ENCODE data around the gene KRT17. TPM values are rescaled to one million over a fixed set of nuclear protein-coding genes. Genes with fewer than 3 reads are reported as not detected.

The KRT17 gene
- total and polyA plus RNA-seq, 2 donors (not counting 1 experiment from before 2014, with no cell fraction given) = not detected

DNA sequence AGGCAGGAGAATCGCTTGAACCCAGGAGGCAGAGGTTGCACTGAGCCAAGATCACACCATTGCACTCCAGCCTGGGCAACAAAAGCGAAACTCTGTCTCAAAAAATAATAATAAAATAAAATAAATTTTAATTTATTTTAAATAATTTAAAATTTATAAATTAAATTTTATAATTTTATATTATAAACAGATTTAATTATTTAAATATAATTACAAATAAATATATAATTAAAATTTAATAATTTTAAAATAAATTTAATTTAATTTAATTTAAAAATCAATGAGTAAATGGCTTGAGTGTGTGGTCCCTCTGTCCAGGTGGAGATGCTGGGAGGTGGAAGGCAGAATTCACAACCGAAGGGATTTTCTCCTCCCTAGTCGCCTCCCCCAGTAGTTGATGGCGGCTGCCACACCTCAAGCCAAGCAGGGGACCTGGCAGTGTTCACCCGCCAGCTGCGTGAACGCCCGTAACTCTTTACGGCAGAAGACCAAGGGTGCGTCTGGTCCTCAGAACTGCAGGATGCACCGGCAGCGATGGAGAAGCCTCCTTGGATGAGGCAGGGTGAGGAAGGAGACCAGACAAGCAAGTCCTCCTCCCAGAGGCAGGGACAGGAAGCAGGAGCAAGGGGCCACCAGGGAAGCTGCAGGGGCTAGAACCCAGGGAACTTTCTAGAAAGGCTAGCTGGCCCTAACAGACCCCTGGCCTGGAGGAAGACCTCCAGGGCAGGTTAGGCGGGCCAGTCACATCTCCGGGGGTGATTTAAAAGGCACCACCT is 22.9 kb upstream of the KRT17 start:
- no peak overlapping the region for H3K4me3 Mint-ChIP-seq
- Histone ChIP-seq H3K4me1 (ENCODE audit: control insufficient read depth in 2 of 2, insufficient read depth in 2 of 2, low read length in 2 of 2) (peaks cover 9 to 18% of the 10 kb centered on the region in 2 donors), H3K79me2 (ENCODE audit: control insufficient read depth, insufficient read depth, low read length) (no peaks in the 10 kb centered on the region), H3K9me3 (ENCODE audit: control extremely low read depth in 1 of 3, control insufficient read depth in 2 of 3, insufficient read depth in 1 of 3, low read length in 2 of 3) (no peaks in the 10 kb centered on the region), H3K4me3 (ENCODE audit: control extremely low read depth in 1 of 5, extremely low read depth in 1 of 5, insufficient read depth in 1 of 5, low read depth in 2 of 5, low read length in 4 of 5) (no peak overlapping the region), H3K27ac (ENCODE audit: low read length in 2 of 2) (no peak overlapping the region), H3K27me3 (replicated peaks in 1 of 4; ENCODE audit: control extremely low read depth in 1 of 4, control insufficient read depth in 3 of 4, insufficient read depth in 4 of 4, low read length in 3 of 4) (peaks cover 0 to 5% (median 1%) of the 10 kb centered on the region in 4 experiments), H3K36me3 (replicated peaks in 1 of 2; ENCODE audit: control extremely low read depth in 1 of 2, control insufficient read depth in 1 of 2, extremely low read depth in 1 of 2, insufficient read depth in 2 of 2, low read length in 1 of 2) (no peaks in the 10 kb centered on the region), H4K20me1 (ENCODE audit: control insufficient read depth, insufficient read depth, low read length, poor library complexity, severe bottlenecking) (no peaks in the 10 kb centered on the region), H2AFZ (ENCODE audit: insufficient read depth, low read depth, low read length, poor library complexity, severe bottlenecking) (peak overlapping the region; percentile 91), H3K9ac (ENCODE audit: low read length) (no peak overlapping the region), H3K4me2 (replicated peaks; ENCODE audit: low read depth, low read length, poor library complexity, severe bottlenecking) (peak overlapping the region; percentile 95)
- CTCF ChIA-PET = interaction anchor here (0.8 to 11.9 kb wide), 20 partner anchors 18 to 1364 kb away, joined by 3 to 438 read pairs (median 4); no protein-coding TSS in a partner anchor
- H3K4me1 Mint-ChIP-seq = peaks cover 12% of the 10 kb centered on the region
- no peaks in the 10 kb centered on the region for H3K27me3 Mint-ChIP-seq
- no peak for ATAC-seq (ENCODE audit: low read depth)
- whole genome bisulfite sequencing (ENCODE audit: insufficient coverage) = 56% methylated on average over 8 of the region's 15 CpGs
- H3K27ac Mint-ChIP-seq = no peak overlapping the region
- intact Hi-C loops (cut with micrococcal nuclease) = loop anchor here (5.0 kb wide), 1 partner anchor 1025 kb away; no protein-coding TSS in a partner anchor
- no peaks in the 10 kb centered on the region for H3K9me3 Mint-ChIP-seq (ENCODE audit: insufficient read depth)
- DNase-seq = no peak
- TF ChIP-seq, protein P1, sequence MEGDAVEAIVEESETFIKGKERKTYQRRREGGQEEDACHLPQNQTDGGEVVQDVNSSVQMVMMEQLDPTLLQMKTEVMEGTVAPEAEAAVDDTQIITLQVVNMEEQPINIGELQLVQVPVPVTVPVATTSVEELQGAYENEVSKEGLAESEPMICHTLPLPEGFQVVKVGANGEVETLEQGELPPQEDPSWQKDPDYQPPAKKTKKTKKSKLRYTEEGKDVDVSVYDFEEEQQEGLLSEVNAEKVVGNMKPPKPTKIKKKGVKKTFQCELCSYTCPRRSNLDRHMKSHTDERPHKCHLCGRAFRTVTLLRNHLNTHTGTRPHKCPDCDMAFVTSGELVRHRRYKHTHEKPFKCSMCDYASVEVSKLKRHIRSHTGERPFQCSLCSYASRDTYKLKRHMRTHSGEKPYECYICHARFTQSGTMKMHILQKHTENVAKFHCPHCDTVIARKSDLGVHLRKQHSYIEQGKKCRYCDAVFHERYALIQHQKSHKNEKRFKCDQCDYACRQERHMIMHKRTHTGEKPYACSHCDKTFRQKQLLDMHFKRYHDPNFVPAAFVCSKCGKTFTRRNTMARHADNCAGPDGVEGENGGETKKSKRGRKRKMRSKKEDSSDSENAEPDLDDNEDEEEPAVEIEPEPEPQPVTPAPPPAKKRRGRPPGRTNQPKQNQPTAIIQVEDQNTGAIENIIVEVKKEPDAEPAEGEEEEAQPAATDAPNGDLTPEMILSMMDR (IDR thresholded peaks at IDR 0.05) = no peak
- no peak for TF ChIP-seq EZH2 (IDR thresholded peaks at IDR 0.05; ENCODE audit: borderline replicate concordance, insufficient read depth, low read depth, low read length, poor library complexity, severe bottlenecking)
- POLR2A ChIA-PET = interaction anchor here (1.6 kb wide), 1 partner anchor 19 kb away, joined by 6 read pairs; no protein-coding TSS in a partner anchor
